HG03135 (cell line): ENCODE results near the gene CPLX1.
"Not testable (repeated sequence)": the region's sequence is repeated elsewhere in the genome, so short reads cannot be mapped to it uniquely, and the experiment has no call there.

Experiments used
- ATAC-seq: cut with Tn5 transposase; IDR thresholded peaks from one replicate; pipeline ENCODE4 v1.9.1; 2021; ENCODE audit warnings: mild to moderate bottlenecking, moderate library complexity; ENCODE audit not compliant: unreplicated experiment

The CPLX1 gene

DNA sequence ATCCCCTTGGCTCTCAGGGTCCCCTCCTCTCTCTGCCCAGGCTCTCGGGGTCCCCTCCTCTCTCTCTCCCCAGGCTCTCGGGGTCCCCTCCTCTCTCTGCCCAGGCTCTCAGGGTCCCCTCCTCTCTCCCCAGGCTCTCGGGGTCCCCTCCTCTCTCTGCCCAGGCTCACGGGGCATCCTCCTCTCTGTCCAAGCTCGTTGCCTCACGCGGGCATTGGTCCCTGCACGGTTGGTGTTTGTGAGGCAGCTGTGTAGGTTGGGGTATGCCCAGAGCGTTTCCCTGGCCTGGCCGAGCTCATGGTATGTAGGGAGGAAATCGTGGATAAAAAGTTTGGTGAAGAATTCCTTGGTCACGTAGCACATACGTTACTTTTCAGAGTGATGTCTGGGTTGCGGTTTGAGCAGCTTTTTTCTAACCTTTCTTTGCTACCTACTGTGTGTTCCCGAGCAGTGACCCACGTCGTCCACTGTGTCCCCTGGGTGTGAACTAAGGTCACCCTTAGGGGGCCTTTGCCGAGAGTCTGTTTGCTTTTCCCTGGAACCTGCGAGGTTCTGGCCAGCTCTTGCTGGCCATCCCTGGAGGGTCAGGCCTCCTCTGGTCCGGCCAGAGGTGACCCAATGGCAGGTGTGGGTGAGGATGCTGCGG is 83.7 kb downstream of the CPLX1 start:
- no peak for ATAC-seq

GRCh38 chr4:740656-741282 is 85.2 kb downstream of the CPLX1 start:
- no peak for ATAC-seq

DNA sequence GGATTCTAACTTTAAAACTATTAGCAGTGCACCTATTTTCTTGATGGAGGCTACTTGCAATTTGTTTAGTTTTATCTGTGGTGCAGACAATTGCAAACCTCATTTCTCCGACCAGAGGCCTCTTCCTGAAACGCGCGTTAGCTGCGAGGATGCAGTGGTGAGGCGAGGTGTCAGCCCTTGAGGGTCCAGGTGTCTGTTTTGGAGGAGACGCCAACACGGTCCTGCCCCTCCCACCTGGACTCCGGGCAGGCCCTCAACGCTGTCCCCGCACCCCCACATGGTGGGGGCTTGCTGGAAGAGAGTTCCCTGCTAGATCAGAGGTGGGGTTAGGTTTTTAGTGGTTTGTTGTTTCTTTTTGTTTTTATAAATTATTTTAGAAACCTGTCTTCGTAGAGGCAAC is 85.9 kb downstream of the CPLX1 start:
- no peak for ATAC-seq

- ATAC-seq: no peak
Measured at GRCh38 chr4:739569-739968, 86.4 kb downstream of the CPLX1 start.

DNA sequence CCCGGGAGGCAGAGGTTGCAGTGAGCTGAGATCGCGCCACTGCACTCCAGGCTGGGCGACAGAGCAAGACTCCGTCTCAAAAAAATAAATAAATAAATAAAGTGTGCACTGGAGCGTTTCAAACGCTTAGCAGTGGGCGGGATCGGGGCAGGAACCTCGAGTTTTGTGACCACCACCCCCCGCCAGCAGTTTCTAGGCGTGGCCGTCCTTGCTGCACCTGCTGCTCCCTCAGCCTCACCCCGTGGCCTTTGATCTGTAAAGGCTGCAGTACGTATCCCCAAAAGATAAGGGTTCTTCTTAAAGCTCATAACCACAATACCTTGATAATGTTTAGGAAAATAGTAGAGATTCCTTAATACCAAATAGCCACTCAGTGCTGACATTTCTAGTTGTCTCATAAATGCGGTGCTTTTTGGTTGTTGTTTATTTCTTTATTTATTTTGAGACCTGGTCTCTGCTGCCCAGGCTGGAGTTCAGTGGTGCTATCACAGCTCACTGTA is 87.1 kb downstream of the CPLX1 start:
- no peak for ATAC-seq

- not testable (repeated sequence) for ATAC-seq
Measured at GRCh38 chr4:736561-736960, 89.4 kb downstream of the CPLX1 start.

DNA sequence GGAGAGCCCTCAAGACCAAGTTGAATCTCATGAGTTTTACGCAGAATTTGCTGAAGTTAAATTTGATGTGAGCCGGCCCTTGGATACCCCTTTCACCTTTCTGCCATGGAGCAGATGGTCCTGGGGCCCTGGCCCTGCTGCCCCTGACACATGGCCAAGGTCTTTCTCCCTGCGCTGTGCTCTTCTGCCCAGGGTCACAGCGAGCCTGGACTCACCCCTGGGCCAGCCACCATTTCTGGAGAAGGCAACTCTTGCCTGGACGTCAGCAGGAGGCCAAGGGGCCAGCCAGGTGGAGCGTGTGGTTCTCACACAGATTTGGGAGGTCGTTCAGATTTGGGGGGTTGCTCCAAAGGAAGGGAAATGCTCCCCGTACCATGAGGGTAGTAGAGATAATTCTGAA is 90.3 kb downstream of the CPLX1 start:
- ATAC-seq: no peak
